ENCODE results near the gene RPL18A.
"Not testable (repeated sequence)": the region's sequence is repeated elsewhere in the genome, so short reads cannot be mapped to it uniquely, and the experiment has no call there.

Gene RPL18A

GRCh38 chr19:17866964-17867486, 7.3 kb downstream of the RPL18A start:
- DNase-seq (ENCODE audit: low spot score): no peak

- DNase-seq (ENCODE audit: low spot score): no peak
Observed at GRCh38 chr19:17868669-17869068, 9.0 kb downstream of the RPL18A start.

GRCh38 chr19:17869114-17869608, 9.5 kb downstream of the RPL18A start:
- DNase-seq (ENCODE audit: low spot score): no peak

GRCh38 chr19:17871032-17871877, 11.5 kb downstream of the RPL18A start:
- no peak for DNase-seq (ENCODE audit: low spot score)

GRCh38 chr19:17871878-17872250, 12.2 kb downstream of the RPL18A start, which contains the start of gene SLC5A5:
SLC5A5 (plus strand) TSS chr19:17871945; CDS start chr19:17872320, 375 bp downstream.
- DNase-seq (ENCODE audit: low spot score): no peak

GRCh38 chr19:17872251-17873001, 12.7 kb downstream of the RPL18A start:
- no peak for DNase-seq (ENCODE audit: low spot score)

- DNase-seq (ENCODE audit: low spot score): no peak
Observed at GRCh38 chr19:17873786-17874757, 14.4 kb downstream of the RPL18A start.

GRCh38 chr19:17874758-17875135, 15.0 kb downstream of the RPL18A start:
- no peak for DNase-seq (ENCODE audit: low spot score)

- DNase-seq (ENCODE audit: low spot score): no peak
Observed at GRCh38 chr19:17877696-17878095, 18.0 kb downstream of the RPL18A start.

GRCh38 chr19:17879466-17879865, 19.8 kb downstream of the RPL18A start:
- DNase-seq (ENCODE audit: low spot score): no peak

GRCh38 chr19:17881701-17882100, 22.0 kb downstream of the RPL18A start:
- no peak for DNase-seq (ENCODE audit: low spot score)

GRCh38 chr19:17883627-17884410, 24.1 kb downstream of the RPL18A start:
- DNase-seq (ENCODE audit: low spot score): no peak

GRCh38 chr19:17886515-17886914, 26.8 kb downstream of the RPL18A start:
- DNase-seq (ENCODE audit: low spot score): no peak

- not testable (repeated sequence) for DNase-seq (ENCODE audit: low spot score)
Observed at GRCh38 chr19:17887221-17887620, 27.5 kb downstream of the RPL18A start.

GRCh38 chr19:17888260-17888659, 28.6 kb downstream of the RPL18A start:
- no peak for DNase-seq (ENCODE audit: low spot score)

- no peak for DNase-seq (ENCODE audit: low spot score)
Observed at GRCh38 chr19:17889609-17890214, 30.0 kb downstream of the RPL18A start.

- DNase-seq (ENCODE audit: low spot score): no peak
Observed at GRCh38 chr19:17893766-17894165, 34.1 kb downstream of the RPL18A start.

- no peak for DNase-seq (ENCODE audit: low spot score)
Observed at GRCh38 chr19:17902701-17903100, 43.0 kb downstream of the RPL18A start.

GRCh38 chr19:17908244-17908643, 48.5 kb downstream of the RPL18A start:
- no peak for DNase-seq (ENCODE audit: low spot score)

GRCh38 chr19:17909003-17909732, 49.5 kb downstream of the RPL18A start:
- DNase-seq (ENCODE audit: low spot score): no peak

Measured in globus pallidus (tissue), 1 donor.